HEK293T (cell line): ENCODE measurements around the gene KAT5.

Experiments used
- CTCF ChIA-PET: fragments of 350-600 bp; formaldehyde crosslinking; extraction: SDS; loops from one replicate; lab custom pipeline; 2021; ENCODE audit warnings: antibody characterized with exemption, inconsistent platforms; lab: Yijun Ruan, JAX
- POLR2A ChIA-PET: fragments of 350-600 bp; formaldehyde crosslinking; extraction: SDS; loops from one replicate; lab custom pipeline; 2020; ENCODE audit warnings: antibody characterized with exemption, inconsistent platforms; lab: Yijun Ruan, JAX
- DNase-seq: peaks from one replicate; pipeline ENCODE4 v3.0.0; 2012; ENCODE audit warnings: mixed read lengths; ENCODE audit errors: extremely low spot score
- ARNT ChIP-seq: fragments of 450-650 bp; IDR thresholded peaks from 2 replicates; pipeline ENCODE4 v1.6.1; 2017; ENCODE audit warnings: mild to moderate bottlenecking
- BHLHE40 ChIP-seq: fragments of 450-650 bp; IDR thresholded peaks from 2 replicates; pipeline ENCODE4 v1.6.1; 2016; ENCODE audit warnings: mild to moderate bottlenecking, moderate library complexity, borderline replicate concordance
- CTBP1 ChIP-seq: fragments of 450-650 bp; IDR thresholded peaks from 2 replicates; pipeline ENCODE4 v1.6.1; 2016; ENCODE audit warnings: borderline replicate concordance
- ELF4 ChIP-seq: fragments of 450-650 bp; IDR thresholded peaks from 2 replicates; pipeline ENCODE4 v1.6.1; 2017; ENCODE audit warnings: antibody characterized with exemption
- FOXA1 ChIP-seq: fragments of 450-650 bp; IDR thresholded peaks from 2 replicates; pipeline ENCODE4 v1.6.1; 2016; ENCODE audit warnings: mild to moderate bottlenecking
- FOXK2 ChIP-seq: fragments of 450-650 bp; IDR thresholded peaks from 2 replicates; pipeline ENCODE4 v1.6.1; 2016; ENCODE audit warnings: mild to moderate bottlenecking
- FOXM1 ChIP-seq: fragments of 450-650 bp; IDR thresholded peaks from 2 replicates; pipeline ENCODE4 v1.6.1; 2017; ENCODE audit warnings: mild to moderate bottlenecking, borderline replicate concordance
- HDGF ChIP-seq: fragments of 450-650 bp; IDR thresholded peaks from 2 replicates; pipeline ENCODE4 v1.6.1; 2017; ENCODE audit warnings: antibody characterized with exemption, borderline replicate concordance
- L3MBTL2 ChIP-seq: fragments of 450-650 bp; conservative IDR thresholded peaks from 2 replicates; pipeline ENCODE4 v1.6.1; 2016; ENCODE audit warnings: mild to moderate bottlenecking
- LEF1 ChIP-seq: fragments of 450-650 bp; IDR thresholded peaks from 2 replicates; pipeline ENCODE4 v1.6.1; 2017; ENCODE audit warnings: mild to moderate bottlenecking, borderline replicate concordance
- NFRKB ChIP-seq: fragments of 450-650 bp; IDR thresholded peaks from 2 replicates; pipeline ENCODE4 v1.6.1; 2016; ENCODE audit warnings: mild to moderate bottlenecking, moderate library complexity
- SP1 ChIP-seq: fragments of 450-650 bp; IDR thresholded peaks from 2 replicates; pipeline ENCODE4 v1.6.1; 2017
- SUZ12 ChIP-seq: fragments of 450-650 bp; IDR thresholded peaks from 2 replicates; pipeline ENCODE4 v1.6.1; 2016; ENCODE audit warnings: mild to moderate bottlenecking
- TARDBP ChIP-seq: fragments of 450-650 bp; IDR thresholded peaks from 2 replicates; pipeline ENCODE4 v1.6.1; 2016
- ZNF384 ChIP-seq: fragments of 450-650 bp; IDR thresholded peaks from 2 replicates; pipeline ENCODE4 v1.6.1; 2016
- TF ChIP-seq, protein P1 (sequence below): fragments of 450-650 bp; IDR thresholded peaks from 2 replicates; pipeline ENCODE4 v1.6.1; 2016

The KAT5 gene

DNA sequence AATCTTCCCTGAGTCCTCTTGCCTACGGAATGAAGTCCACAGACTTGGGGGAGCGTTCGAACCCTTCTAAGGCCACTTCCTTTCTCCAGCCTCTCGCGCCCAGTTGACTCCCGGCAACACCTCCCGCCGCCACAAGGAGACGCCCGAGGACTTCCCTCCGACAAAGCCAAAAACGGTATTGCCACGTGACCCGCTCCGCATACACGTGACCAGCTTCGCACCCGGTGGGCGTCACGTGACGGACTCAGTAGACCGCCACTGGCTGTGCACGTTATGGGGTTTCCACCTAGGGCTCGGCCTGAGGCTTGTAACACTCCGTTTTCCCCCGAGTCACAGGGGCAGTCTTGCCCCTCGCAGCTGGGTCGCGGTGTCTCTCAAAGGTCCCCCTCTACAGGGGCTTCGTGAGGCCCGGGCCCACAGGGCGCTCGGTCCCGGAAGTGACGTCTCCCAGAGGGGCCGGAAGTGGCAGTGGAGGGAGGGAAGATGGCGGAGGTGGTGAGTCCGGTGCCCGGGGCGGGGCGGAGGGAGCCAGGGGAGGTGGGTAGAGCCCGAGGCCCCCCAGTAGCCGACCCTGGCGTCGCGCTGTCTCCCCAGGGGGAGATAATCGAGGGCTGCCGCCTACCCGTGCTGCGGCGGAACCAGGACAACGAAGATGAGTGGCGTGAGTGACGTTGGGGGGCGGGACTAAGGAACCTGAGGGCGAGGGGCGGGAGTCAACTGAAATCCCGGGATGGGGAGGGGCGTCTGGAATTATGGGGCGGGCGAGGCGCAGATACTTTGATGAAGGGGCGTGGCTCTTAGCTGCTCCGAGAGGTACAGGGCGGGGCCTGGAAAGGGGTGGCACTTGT lies at the start of gene KAT5:
Gene KAT5 (plus strand): TSS at position 468 of the 848 bp plus-strand sequence. CDS start 16 bp downstream, at position 484.
- peak; percentile 91 for DNase-seq
- TF ChIP-seq, protein P1, sequence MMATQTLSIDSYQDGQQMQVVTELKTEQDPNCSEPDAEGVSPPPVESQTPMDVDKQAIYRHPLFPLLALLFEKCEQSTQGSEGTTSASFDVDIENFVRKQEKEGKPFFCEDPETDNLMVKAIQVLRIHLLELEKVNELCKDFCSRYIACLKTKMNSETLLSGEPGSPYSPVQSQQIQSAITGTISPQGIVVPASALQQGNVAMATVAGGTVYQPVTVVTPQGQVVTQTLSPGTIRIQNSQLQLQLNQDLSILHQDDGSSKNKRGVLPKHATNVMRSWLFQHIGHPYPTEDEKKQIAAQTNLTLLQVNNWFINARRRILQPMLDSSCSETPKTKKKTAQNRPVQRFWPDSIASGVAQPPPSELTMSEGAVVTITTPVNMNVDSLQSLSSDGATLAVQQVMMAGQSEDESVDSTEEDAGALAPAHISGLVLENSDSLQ: peak; percentile 97
- 0 out of 2 replicates have a peak, but pooled peaks have one; percentile 46 for TF ChIP-seq CTBP1
- TF ChIP-seq FOXA1: no peak
- TF ChIP-seq ELF4: peak; percentile 94
- peak; percentile 100 for TF ChIP-seq L3MBTL2
- TF ChIP-seq ARNT: 0 out of 2 replicates have a peak, but pooled peaks have one; percentile 4
- peak; percentile 86 for TF ChIP-seq NFRKB
- TF ChIP-seq HDGF: no peak
- CTCF ChIA-PET: interaction anchor here (0.6 to 2.6 kb wide), 19 partner anchors 8 to 280 kb away, joined by 3 to 17 read pairs (median 4); partner anchors contain the start of genes AP5B1, MUS81, RELA and RNASEH2C
- POLR2A ChIA-PET: interaction anchor here (0.5 to 2.9 kb wide), 32 partner anchors 8 to 177 kb away, joined by 3 to 40 read pairs (median 3); partner anchors contain the start of genes AP5B1, CCDC85B, FIBP and MUS81

DNA sequence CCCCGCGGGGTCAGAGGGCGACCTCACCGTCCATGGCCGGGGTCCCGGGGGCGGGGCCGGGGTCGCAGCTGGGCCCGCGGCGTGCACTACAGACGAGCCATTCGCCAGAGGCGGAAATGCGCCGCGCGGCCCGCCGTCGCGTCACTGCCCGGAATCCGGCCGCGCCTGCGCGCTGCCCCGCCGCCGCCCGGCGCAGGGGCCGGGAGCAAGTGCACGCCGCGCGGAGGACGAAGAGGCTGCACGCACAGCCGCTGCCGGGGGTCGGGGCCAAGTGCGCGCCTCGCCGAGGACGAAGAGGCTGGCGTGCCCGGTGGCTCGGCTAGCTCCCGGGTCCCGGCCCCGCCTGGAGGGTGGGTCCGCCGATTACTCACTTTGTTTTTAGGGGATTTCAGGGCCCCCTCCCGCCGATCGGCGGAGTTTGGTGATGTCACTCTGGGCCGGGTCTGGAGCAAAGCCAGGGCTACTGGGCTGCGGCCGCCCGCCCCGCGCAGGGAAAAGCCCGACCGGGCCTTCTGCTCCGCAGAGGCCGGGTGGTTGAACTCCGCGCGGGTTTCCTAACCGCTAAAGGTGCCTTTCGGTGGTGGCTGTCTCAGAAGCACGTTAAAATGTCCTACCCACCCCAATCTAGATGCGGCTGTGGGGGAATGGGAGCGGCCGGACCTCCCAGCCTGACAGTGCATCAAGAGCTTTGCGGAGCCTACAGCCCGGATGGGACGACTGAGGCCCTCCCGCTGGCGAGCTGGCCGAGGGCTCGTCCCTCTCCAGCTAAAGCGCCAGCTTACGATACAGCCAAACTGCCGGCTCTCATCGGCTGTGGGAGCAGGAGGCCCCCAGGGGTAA lies 49.0 kb upstream of the KAT5 start, which contains the start of gene RELA:
Gene RELA (minus strand): TSS at position 118 of the 840 bp plus-strand sequence. CDS start 84 bp downstream, at position 34.
- TF ChIP-seq FOXM1: peak; percentile 81
- 0 out of 2 replicates have a peak, but pooled peaks have one; percentile 12 for TF ChIP-seq LEF1
- peak; percentile 94 for TF ChIP-seq ARNT
- peak; percentile 30; the same call in 1 of the 2 replicates for TF ChIP-seq ELF4
- TF ChIP-seq, protein P1: no peak; the same call in 1 of the 2 replicates
- no peak for TF ChIP-seq ZNF384
- no peak for TF ChIP-seq NFRKB
- CTCF ChIA-PET: interaction anchor here (0.6 to 1.4 kb wide), 4 partner anchors 11 to 197 kb away, joined by 3 to 7 read pairs (median 4); partner anchors contain the start of genes KAT5, MUS81 and SIPA1
- DNase-seq: peak; percentile 96
- POLR2A ChIA-PET: interaction anchor here (0.6 to 2.2 kb wide), 22 partner anchors 9 to 1484 kb away, joined by 3 to 37 read pairs (median 5); partner anchors contain the start of genes FIBP, KAT5, PCNX3 and RNASEH2C

DNA sequence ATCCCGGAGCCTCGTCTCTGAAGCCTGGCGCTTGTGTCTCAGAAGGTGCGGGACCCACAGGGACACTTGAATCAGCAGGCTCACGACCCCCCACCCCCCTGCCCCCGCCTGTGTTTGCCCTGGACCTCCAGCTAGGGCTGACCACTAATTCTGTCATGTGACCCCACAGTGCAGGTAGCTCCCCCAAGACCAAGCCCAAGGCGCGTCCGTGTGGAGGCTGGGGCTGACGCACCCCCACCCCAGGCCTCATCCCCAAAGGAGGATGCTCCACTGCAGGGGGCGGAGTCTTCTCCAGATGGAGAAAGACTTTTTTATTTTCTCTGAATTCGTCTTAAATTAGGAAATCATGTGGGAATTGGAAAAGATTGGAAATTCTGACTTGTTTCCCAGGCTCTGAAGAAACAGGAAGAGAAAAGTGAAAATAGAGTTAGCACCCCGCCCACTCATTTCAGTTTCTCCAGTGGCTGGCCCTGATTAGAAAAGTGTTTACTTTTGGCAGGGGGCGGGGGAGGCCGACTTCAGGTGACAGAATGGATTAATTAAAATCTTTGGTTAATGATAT lies 48.3 kb upstream of the KAT5 start:
- CTCF ChIA-PET: interaction anchor here (0.9 to 1.4 kb wide), 2 partner anchors 26 to 48 kb away, joined by 3 to 7 read pairs; partner anchors contain the start of genes KAT5 and SIPA1
- POLR2A ChIA-PET: interaction anchor here (1.0 to 2.2 kb wide), 14 partner anchors 8 to 225 kb away, joined by 3 to 37 read pairs (median 6); partner anchors contain the start of genes FIBP, KAT5, PCNX3 and RNASEH2C
- TF ChIP-seq SUZ12 (no peak), FOXK2 (no peak), SP1 (no peak)
- DNase-seq: peak; percentile 20

GRCh38 chr11:65672180-65672860 lies 39.7 kb upstream of the KAT5 start:
- DNase-seq: no peak
- TF ChIP-seq NFRKB (no peak), CTBP1 (no peak), BHLHE40 (no peak), FOXK2 (no peak), SUZ12 (no peak), ZNF384 (no peak), TARDBP (no peak), SP1 (no peak), FOXA1 (no peak), L3MBTL2 (no peak), ARNT (no peak), LEF1 (no peak), FOXM1 (no peak)
- CTCF ChIA-PET: interaction anchor here (0.9 kb wide), 1 partner anchor 39 kb away, joined by 3 read pairs; the partner anchor contains the start of gene KAT5
- POLR2A ChIA-PET: interaction anchor here (1.1 kb wide), 1 partner anchor 9 kb away, joined by 3 read pairs; the partner anchor contains the start of gene RELA

DNA sequence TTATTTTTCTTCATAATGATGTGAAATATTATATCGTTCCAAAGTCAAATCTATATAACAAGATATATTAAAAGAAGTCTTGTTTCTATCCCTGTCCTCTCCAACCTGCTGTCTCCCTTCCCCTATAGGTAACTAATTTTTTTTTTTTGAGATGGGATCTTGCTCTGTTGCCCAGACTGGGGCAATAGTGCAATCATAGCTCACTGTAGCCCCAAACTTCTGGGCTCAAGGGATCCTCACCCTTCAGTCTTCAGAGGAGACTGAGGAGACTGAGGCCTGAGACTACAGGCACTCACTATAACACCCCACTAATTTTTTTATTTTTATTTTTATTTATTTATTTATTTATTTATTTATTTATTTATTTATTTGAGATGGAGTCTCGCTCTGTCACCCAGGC lies 39.1 kb upstream of the KAT5 start:
- CTCF ChIA-PET: no interaction called here
- no peak for DNase-seq
- POLR2A ChIA-PET: no interaction called here
- TF ChIP-seq NFRKB (no peak), CTBP1 (no peak), FOXK2 (no peak), ELF4 (no peak), ZNF384 (no peak), ARNT (no peak), FOXM1 (no peak), BHLHE40 (no peak), FOXA1 (no peak), LEF1 (no peak), SP1 (no peak), SUZ12 (no peak), L3MBTL2 (no peak), HDGF (no peak), TARDBP (no peak)
- TF ChIP-seq, protein P1: no peak
